GM18498 (cell line): ENCODE data around the gene DDX27.

Source experiments
- ATAC-seq: cut with Tn5 transposase; IDR thresholded peaks from one replicate; pipeline ENCODE4 v1.9.1; 2021; ENCODE audit warnings: mild to moderate bottlenecking, moderate library complexity; ENCODE audit not compliant: unreplicated experiment

DDX27 gene

DNA sequence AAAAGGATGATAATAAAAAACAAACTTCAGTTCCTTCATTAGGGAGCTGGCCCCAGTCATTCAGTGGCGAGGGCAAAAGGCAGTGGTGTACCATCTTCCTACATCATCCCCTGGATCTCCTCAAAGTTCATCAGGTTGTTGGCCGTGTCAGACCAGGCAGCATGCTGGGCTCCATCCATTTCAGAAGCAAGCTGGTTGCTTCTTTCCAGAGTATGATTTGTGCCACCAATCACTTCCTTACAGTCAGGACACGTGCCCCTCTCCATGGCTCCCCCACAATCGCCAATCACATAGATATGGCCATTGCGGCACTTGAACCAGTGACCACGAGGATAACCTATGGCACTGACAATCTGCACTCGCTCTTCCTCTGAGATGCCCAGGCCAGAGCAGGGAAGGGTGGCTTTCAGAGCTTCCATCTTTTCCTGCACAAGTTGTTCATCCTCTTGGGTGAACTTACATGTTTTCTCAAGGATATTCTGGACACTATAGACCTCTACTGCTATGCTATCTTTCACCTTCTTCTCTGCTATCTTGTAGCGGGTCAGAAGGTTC is 28.0 kb downstream of the DDX27 start:
- ATAC-seq = no peak

- no peak for ATAC-seq
Observed at GRCh38 chr20:49247792-49248191, 28.6 kb downstream of the DDX27 start.

GRCh38 chr20:49248301-49248700 is 29.1 kb downstream of the DDX27 start:
- no peak for ATAC-seq

GRCh38 chr20:49248879-49249665 is 29.9 kb downstream of the DDX27 start:
- ATAC-seq = no peak

GRCh38 chr20:49252556-49253350 is 33.5 kb downstream of the DDX27 start:
- no peak for ATAC-seq

GRCh38 chr20:49256261-49256660 is 37.0 kb downstream of the DDX27 start:
- ATAC-seq = no peak

DNA sequence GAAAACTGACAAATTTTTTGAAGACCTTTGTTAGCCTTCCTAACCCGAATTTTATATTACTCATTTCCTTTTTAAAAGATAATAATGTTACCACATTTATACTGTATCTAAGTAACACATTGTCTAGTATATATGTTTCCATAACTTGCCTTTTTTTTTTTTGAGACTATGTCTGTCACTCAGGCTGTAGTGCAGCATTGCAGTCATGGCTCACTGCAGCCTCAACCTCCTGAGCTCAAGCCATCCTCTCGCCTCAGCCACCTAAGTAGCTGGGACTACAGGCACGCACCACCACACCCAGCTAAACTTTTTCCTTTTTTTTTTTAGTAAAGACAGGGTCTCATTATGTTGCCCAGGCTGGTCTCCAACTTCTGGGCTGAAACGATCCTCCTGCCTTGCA is 40.1 kb downstream of the DDX27 start:
- ATAC-seq = no peak

DNA sequence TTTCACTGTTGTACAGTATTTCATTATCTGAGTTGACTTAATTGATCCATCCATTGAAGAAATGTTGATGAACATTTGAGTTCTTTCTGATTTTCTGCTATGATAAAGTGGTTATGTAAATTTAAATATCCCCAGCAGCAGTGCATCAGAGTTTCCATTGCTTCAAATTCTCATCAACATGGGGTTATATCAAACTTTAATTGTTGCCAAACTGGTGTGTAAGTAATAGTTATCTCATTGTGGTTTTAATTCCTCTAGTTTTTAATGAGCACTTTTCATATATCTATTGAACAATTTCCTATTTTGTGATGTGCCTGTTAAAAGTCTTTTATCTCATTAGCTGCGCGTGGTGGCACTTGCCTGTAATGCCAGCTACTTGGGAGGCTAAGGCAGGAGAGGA is 40.6 kb downstream of the DDX27 start:
- ATAC-seq = no peak

DNA sequence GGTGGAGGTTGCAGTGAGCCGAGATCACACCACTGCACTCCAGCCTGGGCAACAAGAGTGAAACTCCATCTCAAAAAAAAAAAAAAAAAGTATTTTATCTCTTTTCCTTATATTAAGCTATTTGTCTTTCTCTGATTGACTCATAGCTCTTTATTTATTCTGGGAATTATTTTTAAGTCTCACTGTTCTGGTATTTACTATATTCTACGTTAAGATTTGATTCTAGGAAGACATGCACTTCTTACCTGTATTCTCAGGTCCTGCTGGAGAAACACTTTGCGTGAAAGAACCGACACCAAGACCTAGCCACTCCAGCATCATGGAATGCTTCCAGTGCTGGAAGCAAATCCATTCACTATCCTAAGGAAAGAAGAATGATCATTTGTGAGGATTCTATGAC is 41.0 kb downstream of the DDX27 start:
- no peak for ATAC-seq

DNA sequence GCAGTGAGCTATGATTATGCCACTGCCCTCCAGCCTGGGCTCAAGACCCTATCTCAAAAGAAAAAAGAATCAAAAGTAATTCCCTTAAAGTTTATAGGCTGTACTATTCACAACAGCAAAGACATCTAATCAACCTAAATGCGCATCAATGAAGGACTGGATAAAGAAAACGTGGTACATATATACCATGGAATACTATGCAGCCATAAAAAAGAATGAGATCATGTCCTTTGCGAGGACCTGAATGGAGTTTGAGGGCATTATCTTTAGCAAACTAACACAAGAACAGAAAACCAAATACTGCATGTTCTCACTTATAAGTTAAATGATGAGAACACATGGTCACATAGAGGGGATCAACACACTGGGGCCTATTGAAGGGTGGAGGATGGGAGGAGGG is 42.0 kb downstream of the DDX27 start:
- ATAC-seq = no peak

GRCh38 chr20:49262444-49262843 is 43.2 kb downstream of the DDX27 start:
- ATAC-seq = no peak

GRCh38 chr20:49267327-49267726 is 48.1 kb downstream of the DDX27 start:
- no peak for ATAC-seq

DNA sequence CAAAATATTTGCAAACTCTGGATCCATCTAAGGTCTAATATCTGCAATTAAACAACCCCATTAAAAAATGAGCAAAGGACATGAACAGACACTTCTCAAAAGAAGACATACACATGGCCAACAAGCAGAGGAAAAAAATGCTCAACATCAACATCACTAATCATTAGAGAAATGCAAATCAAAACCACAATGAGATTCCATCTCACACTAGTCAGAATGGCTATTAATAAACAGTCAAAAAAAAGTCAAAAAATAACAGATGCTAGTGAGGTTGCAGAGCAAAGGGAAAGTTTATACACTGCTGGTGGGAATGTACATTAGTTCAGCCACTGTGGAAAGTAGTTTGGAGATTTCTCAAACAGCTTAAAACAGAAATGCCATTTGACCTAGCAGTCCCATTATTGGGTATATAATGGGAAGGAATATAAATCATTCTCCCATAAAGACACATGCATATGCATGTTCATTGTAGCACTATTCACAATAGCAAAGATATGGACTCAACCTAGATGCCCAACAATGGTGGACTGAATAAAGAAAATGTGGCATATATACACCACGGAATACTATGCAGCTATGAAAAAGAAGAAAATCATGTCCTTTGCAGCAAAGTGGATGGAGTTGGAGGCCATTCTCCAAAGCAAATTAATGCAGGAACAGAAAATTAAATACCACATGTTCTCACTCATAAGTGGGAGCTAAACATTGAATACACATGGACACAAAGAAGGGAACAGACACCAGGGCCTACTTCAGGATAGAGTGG is 49.6 kb downstream of the DDX27 start:
- peak; percentile 33 for ATAC-seq

- ATAC-seq = no peak
Observed at GRCh38 chr20:49270177-49270576, 51.0 kb downstream of the DDX27 start.

DNA sequence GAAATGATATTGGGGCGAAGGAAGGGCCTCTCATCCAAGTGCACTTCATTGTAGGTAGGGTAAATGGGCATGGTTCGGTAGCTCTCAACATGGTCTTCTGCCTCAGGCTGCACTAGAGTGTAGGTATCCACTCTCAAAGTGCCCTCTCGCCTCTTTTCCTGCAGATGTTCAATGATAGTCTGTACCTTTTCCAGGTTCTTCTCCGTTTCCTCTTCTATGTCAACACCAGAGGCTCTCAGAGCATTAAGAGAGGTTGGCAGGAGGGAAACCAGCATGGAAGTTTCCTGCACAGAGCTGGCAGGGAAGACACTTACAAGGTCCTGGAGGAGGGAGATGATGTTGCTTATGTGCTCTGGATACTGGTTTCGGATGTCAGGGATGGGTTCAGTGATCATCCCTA is 51.5 kb downstream of the DDX27 start:
- ATAC-seq = no peak

DNA sequence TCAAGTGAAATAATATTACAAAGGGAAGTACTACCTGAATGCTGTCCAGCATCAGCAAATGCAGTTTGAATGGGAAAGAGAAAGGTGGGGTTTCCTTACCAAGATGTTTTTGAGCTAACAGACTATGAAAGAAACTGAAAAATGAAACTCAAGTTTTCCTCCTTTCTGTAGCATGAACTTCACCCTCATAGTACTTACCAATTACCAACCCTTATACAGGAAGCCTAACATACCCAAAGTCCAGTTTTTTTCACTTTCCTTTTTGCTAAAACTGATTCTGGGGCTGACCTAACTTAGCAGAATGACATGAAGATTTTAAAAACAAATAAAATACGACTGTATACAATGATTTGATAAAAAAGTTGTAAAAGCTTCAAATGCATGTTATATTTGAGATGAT is 53.4 kb downstream of the DDX27 start:
- ATAC-seq = peak; percentile 50

GRCh38 chr20:49273696-49274277 is 54.6 kb downstream of the DDX27 start:
- no peak for ATAC-seq

GRCh38 chr20:49275216-49275615 is 56.0 kb downstream of the DDX27 start:
- ATAC-seq = no peak

GRCh38 chr20:49275636-49276035 is 56.4 kb downstream of the DDX27 start:
- no peak for ATAC-seq

DNA sequence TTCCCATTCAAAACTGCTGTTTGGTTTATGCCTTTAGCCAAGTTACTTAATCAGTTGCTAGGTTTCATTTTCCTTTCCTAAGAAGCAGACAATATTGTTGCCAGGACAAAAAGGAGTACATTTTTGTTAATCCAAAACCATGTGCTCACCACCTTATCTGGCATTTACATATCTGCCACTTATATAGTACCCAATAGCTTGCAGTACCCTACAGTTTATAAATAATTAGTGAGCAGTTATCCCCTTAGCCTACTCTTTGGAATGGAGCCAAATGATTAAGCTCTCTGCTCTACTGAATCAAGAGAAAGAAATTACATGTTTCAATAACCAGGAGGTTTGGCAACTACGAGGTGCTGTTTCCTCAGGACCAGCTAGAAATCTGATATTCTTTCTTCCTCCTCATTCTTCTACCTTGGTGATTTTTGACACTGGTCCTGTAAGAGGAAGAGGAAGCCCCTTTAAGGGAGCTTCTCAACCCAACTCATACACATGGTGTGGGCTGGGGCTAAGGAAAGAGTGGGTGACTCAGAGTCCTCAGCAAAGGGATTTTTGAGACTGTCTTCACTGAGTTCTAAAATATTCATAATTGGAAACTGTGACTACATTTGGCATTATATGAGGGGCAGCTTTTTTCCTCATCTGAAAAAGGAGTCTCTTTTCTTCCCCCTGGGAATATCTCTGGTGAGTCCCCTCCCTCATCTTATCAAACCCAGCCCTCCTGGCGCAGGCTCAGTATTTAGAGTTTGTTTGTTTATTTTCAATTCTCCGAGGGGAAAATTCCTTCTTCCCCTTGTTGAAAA is 57.1 kb downstream of the DDX27 start:
- no peak for ATAC-seq
